HG02938 (cell line): ENCODE results near the gene SSX2IP.
"Not testable (repeated sequence)": the region's sequence is repeated elsewhere in the genome, so short reads cannot be mapped to it uniquely, and the experiment has no call there.

Experiments
- ATAC-seq: cut with Tn5 transposase; IDR thresholded peaks from one replicate; pipeline ENCODE4 v1.9.1; 2021; ENCODE audit warnings: mild to moderate bottlenecking, moderate library complexity; ENCODE audit not compliant: unreplicated experiment

Gene SSX2IP

DNA sequence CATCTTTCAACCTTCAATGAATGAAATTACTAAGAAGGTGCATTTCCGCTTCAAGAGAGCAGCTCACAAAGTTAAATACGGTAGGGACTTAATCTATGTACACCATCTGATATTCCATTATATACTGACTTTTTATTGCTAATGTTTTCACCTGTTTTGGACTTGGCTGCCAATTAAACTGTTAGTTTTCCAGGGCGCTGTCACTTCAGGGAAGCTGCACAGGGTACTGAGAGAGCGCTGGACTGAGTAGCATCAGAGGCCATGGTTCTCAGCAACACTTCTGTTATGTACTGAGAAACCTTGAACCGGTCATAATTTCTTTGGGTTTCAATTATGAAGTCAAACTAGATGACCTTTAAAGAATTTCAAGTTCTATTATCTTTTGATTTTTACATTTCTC lies 8.2 kb downstream of the SSX2IP start:
- no peak for ATAC-seq

GRCh38 chr1:84677415-84678099 lies 12.7 kb downstream of the SSX2IP start:
- no peak for ATAC-seq

DNA sequence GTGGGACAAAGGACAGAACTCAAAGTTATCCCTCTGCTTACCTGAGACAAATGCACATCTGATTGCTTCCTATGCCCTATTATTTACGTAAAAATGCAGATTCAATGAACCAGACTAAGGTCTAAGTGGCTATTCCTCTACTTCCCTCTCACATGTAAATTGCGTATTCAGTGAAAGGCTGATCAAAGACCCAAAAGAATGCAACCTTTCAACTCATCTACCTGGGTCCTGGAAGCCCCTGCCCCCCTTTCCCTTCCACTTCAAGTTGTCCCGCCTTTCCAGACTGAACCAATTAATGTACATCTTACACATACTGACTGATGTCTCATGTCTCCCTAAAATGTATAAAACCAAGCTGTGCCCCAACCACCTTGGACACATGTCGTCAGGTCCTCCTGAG lies 14.6 kb downstream of the SSX2IP start:
- ATAC-seq: no peak

DNA sequence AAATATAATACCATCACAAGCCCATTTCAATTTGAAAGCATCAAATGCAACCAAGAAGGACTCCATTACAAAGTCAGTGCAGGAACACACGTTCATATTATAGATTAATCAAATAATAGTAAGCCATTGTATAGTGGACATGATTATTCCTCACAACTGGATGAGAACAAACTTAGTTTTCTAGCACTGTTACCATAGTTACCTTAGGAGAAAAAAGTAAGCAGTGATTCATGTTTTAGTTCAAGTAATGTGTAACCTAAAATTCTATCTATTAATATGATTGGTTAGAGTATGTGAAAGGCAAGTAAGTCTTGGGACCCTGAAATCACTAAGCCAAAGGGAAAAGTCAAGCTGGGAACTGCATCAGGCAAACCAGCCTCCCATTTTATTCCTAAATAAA lies 15.2 kb downstream of the SSX2IP start:
- no peak for ATAC-seq

- no peak for ATAC-seq
Observed at GRCh38 chr1:84674705-84675104, 15.6 kb downstream of the SSX2IP start.

- no peak for ATAC-seq
Observed at GRCh38 chr1:84674021-84674420, 16.2 kb downstream of the SSX2IP start.

DNA sequence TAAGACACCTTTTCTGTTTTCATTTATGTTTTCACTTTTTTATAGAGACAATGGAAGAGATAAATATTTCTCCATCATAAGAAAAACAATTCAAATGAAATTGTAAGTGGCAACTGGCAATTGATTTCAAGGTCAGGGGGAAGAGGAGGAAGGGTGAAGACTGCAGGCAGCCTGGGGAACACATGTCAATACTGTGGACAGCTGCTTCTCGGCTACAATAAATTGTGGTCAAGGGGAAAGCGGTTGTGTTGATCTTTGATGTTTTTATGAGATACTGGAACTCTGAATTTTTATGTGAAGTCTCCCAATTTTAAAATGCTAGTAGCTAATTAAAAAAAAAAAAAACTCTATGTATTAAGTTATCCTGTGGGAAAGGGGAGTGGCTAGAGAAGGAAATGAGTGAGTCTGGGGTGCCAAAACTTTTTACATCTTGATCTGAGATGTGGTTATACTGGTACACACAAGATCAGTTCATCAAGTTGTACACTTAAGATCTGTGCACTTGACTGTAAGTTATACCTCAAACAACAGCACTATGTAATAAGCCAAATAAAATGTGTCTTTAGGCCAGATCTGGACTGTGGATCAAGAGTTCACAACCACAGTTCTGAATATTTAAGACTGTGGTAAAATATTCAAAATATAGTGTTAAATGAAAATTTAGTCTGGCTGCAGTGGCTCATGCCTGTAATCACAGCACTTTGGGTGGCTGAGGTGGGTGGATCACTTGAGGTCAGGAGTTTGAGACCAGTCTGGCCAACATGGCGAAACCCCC lies 18.0 kb downstream of the SSX2IP start:
- no peak for ATAC-seq

- ATAC-seq: no peak
Observed at GRCh38 chr1:84669831-84670230, 20.4 kb downstream of the SSX2IP start.

- ATAC-seq: no peak
Observed at GRCh38 chr1:84668185-84668584, 22.1 kb downstream of the SSX2IP start.

DNA sequence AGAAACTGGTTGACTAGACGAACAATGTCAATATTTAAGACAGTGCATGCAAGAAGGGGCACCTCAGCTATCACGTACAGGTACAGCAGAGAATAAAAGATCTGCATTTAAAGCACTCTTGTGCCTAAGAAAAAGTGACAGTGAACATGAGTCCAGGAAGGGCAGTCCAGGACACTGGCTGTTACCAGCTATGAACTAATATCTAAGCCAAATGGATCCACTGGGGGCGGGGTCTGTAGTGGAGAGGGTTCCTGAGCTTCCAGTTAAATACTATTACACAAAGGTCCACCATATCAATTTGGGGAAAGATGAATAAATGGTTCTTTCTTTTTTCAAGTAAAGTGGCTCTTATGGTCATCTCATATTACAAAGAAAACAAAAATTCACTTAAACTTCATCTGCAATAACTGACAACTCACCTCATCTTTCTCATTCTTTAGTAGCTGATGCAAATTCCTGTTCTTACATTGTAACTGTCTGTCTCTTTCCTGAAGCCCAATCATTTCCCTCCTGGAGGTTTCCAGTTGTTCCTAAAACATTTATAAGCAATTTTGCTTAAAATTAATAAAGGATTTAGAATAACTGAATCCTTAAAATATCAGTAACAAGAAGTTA lies 24.5 kb downstream of the SSX2IP start:
- ATAC-seq: no peak

GRCh38 chr1:84653130-84653677 lies 37.1 kb downstream of the SSX2IP start:
- no peak for ATAC-seq

DNA sequence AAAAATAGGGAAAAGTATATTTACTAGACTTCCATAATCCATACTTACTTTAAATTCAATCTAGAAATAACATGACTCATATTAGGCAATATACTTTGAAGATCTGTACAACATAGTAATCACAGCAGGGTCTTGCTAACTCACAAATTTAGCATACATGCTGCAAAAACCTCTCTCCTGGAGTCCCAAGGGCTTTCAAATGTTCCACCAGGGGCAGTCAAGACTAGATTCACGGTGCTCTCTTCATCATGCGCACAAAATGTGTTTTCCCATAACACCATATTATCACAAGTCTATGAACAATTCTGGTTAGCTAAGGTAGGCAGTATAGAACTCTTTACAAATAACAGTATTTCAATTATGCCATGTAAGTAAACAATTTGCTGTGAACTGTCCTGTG lies 45.8 kb downstream of the SSX2IP start:
- ATAC-seq: no peak

DNA sequence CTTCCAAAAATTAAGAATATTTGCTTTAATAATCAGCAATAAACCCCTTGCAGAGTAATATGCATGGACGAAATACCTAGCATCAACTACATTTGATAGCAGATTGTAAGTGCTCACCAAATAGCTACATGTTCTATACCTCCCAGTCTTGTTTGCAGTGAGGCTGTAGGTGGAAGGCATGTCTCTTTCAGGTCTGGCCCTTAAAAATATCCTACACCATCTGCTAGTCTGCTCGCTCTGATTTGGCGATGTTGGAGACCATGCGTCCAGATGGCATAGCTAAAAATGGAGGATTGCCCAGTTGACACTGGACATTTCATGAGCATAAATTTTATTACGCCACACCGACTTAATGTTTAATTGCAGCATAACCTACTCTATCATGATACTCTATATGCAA lies 47.1 kb downstream of the SSX2IP start:
- ATAC-seq: no peak

- ATAC-seq: no peak
Observed at GRCh38 chr1:84642774-84643173, 47.5 kb downstream of the SSX2IP start.

DNA sequence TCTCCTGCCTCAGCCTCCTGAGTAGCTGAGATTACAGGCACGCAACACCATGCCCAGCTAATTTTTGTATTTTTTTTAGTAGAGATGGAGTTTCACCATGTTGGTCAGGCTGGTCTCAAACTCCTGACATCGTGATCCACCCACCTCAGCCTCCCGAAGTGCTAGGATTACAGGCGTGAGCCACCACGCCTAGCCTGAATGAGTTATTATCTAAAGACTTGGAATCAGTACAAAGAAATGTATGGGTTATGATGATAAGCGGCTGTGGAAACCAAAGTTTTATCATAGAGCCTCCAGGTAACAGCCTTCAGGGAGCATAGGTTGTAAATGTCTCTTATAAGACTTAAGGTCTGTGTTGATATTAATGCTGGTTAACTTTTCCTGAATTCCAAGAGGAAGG lies 50.5 kb downstream of the SSX2IP start:
- not testable (repeated sequence) for ATAC-seq

GRCh38 chr1:84635429-84635828 lies 54.8 kb downstream of the SSX2IP start:
- no peak for ATAC-seq

DNA sequence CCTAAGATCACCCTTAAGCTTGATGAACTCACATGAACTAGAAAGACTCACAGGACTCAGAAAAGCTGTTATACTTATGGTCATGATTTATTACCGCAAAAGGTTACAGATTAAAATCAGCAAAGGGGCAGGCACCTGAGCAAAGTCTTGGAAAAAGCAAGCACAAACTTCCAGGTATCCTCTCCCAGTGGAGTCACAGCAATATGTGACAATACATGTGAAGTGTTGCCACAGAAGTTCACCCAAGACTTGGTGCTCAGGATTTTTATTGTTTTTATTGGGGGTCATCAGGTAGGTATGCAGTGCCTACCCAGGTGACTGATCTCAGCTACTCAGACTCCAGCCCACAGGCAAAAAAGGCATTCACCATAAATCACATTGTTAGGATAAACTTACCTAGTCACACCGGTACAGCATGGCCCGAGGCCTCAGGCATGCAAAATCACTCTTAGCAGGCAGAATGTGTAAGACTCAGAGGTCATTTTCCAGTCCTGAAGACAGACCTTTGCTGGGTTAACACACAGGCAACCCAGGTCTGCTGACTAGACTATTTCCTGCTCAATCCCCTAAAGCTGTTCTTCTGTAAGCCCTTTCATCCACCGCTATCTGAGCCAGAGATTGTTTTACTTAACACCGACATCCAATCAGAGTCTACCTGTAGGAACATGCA lies 55.6 kb downstream of the SSX2IP start:
- ATAC-seq: no peak

- ATAC-seq: peak; percentile 54
Observed at GRCh38 chr1:84632673-84633434, 57.4 kb downstream of the SSX2IP start.

GRCh38 chr1:84632137-84632536 lies 58.1 kb downstream of the SSX2IP start:
- no peak for ATAC-seq

GRCh38 chr1:84624876-84625275 lies 65.4 kb downstream of the SSX2IP start:
- no peak for ATAC-seq

DNA sequence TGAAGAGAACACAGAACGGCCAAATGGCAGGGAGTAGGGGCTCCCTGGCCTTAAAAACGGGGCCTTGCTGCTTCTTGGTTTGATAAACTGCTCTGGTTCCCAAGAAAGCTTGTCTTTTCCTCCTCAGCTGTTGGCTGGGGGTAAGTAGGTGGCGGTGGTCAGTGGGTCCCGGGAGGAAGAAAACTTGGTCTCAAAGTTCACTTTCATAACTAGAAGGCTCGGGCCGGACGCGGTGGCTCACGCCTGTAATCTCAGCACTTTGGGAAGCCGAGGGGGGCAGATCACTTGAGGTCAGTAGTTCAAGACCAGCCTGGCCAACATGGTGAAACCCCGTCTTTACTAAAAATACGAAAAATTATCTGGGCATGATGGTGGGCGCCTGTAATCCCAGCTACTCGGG lies 68.7 kb downstream of the SSX2IP start:
- ATAC-seq: no peak
